Ovary (tissue), 3 donors: ENCODE results near the gene LNPEP.

Experiments used
- EP300 ChIP-seq: sonication (generic); formaldehyde crosslinking; IDR thresholded peaks from one replicate; pipeline ENCODE4 v1.6.1; 2017; ENCODE audit warnings: antibody characterized with exemption
- TF ChIP-seq, protein P1 (sequence below), 3 donors: fragments of 450-650 bp in 2 of 3; fragments of 200-600 bp in 1 of 3; IDR thresholded peaks; one replicate each; pipeline versions ENCODE4 v1.5.1 to v1.8.0; 2016 to 2022; ENCODE audit warnings: antibody characterized with exemption in 3 of 3, mild to moderate bottlenecking in 1 of 3
- donor health status: DM: no; HTN: no; CAD: no.

DNA sequence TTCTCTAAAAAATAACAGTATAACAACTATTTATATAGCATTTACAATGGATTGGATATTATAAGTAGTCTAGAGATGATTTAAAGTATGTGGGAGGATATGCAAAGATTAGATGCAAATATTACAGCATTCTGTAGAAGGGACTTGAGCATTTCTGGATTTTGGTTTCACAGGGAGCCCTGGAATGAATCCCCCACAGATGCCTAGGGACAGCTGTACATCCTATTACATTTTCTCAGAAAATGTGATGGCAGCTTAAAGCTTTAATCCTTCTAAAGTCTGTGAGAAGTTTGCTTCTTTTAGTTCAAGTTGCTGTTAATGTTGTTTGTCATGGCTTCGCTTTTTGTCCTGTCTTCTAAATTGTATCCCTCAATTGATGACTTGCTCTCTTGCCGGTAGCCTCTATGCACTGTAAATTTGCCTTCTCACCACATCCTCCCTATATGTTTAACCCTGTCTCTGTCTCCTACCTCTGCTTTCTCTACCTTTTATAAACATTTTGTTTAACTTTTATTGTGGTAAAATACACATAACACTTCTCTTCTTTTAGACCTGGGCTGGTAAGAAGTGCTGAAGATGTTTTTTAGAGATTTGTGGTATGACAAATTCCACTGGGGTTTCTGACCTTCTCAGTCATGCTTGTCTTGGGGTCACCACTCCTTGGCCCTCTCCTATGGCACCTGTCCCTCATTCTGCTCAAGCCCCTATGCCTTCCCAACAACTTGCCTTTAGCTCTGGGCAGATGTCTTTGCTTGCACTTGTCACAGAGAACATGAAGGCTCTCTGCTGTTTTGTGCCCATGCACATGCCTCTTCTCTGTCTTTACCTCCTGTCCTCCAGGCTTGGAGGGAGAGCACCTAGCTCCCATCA, 37.9 kb downstream of the LNPEP start:
- TF ChIP-seq, protein P1, sequence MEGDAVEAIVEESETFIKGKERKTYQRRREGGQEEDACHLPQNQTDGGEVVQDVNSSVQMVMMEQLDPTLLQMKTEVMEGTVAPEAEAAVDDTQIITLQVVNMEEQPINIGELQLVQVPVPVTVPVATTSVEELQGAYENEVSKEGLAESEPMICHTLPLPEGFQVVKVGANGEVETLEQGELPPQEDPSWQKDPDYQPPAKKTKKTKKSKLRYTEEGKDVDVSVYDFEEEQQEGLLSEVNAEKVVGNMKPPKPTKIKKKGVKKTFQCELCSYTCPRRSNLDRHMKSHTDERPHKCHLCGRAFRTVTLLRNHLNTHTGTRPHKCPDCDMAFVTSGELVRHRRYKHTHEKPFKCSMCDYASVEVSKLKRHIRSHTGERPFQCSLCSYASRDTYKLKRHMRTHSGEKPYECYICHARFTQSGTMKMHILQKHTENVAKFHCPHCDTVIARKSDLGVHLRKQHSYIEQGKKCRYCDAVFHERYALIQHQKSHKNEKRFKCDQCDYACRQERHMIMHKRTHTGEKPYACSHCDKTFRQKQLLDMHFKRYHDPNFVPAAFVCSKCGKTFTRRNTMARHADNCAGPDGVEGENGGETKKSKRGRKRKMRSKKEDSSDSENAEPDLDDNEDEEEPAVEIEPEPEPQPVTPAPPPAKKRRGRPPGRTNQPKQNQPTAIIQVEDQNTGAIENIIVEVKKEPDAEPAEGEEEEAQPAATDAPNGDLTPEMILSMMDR (IDR thresholded peaks at IDR 0.05) = no peak
- no peak for TF ChIP-seq EP300
